Neuron (in vitro differentiated cells): ENCODE data around the gene SLC25A29.

Source experiments
- H2AFZ ChIP-seq: one replicate; pipeline ENCODE4 v1.6.1; 2013; ENCODE audit warnings: low read depth, mild to moderate bottlenecking, inconsistent platforms, low read length, moderate library complexity
- H3K27me3 ChIP-seq: one replicate; pipeline ENCODE4 v1.6.1; 2013; ENCODE audit warnings: low read length; ENCODE audit not compliant: insufficient read depth
- H3K36me3 ChIP-seq: one replicate; pipeline ENCODE4 v1.6.1; 2013; ENCODE audit warnings: low read length; ENCODE audit not compliant: insufficient read depth
- H3K4me1 ChIP-seq: one replicate; pipeline ENCODE4 v1.6.1; 2013; ENCODE audit warnings: low read length; ENCODE audit not compliant: insufficient read depth
- H3K4me3 ChIP-seq: 2 replicates; pipeline ENCODE4 v1.5.1; 2013; ENCODE audit warnings: mild to moderate bottlenecking, low read length, moderate library complexity
- H3K9me3 ChIP-seq: one replicate; pipeline ENCODE4 v1.6.1; 2013; ENCODE audit warnings: low read length

Gene SLC25A29

GRCh38 chr14:100327128-100327527 is 20.9 kb upstream of the SLC25A29 start:
- Histone ChIP-seq H2AFZ (no peak overlapping the region), H3K27me3 (peaks cover 26% of the 10 kb centered on the region), H3K4me3 (no peak overlapping the region), H3K4me1 (no peaks in the 10 kb centered on the region), H3K9me3 (no peaks in the 10 kb centered on the region), H3K36me3 (no peaks in the 10 kb centered on the region)

- Histone ChIP-seq H3K27me3 (peaks cover 28% of the 10 kb centered on the region), H2AFZ (no peak overlapping the region), H3K36me3 (no peaks in the 10 kb centered on the region), H3K9me3 (no peaks in the 10 kb centered on the region), H3K4me3 (no peak overlapping the region), H3K4me1 (no peaks in the 10 kb centered on the region)
Measured at GRCh38 chr14:100325958-100326357, 19.7 kb upstream of the SLC25A29 start.

GRCh38 chr14:100325231-100325632 is 19.0 kb upstream of the SLC25A29 start:
- Histone ChIP-seq H3K36me3 (no peaks in the 10 kb centered on the region), H2AFZ (no peak overlapping the region), H3K9me3 (no peaks in the 10 kb centered on the region), H3K27me3 (peaks cover 28% of the 10 kb centered on the region), H3K4me3 (no peak overlapping the region), H3K4me1 (no peaks in the 10 kb centered on the region)

GRCh38 chr14:100323942-100324307 is 17.7 kb upstream of the SLC25A29 start:
- Histone ChIP-seq H3K4me3 (no peak overlapping the region), H3K27me3 (peaks cover 28% of the 10 kb centered on the region), H3K36me3 (no peaks in the 10 kb centered on the region), H3K9me3 (no peaks in the 10 kb centered on the region), H2AFZ (no peak overlapping the region), H3K4me1 (no peaks in the 10 kb centered on the region)

GRCh38 chr14:100323121-100323941 is 17.1 kb upstream of the SLC25A29 start, which contains the start of gene SLC25A47:
Gene SLC25A47 (plus strand): TSS chr14:100323339. CDS start chr14:100323415, 76 bp downstream.
- H3K27me3 ChIP-seq, result peaks cover 28% of the 10 kb centered on the region
- H2AFZ ChIP-seq, result no peak within 1 kb of the TSS
- H3K4me1 ChIP-seq, result no peaks in the 10 kb centered on the region
- no peak within 1 kb of the TSS for H3K4me3 ChIP-seq
- H3K9me3 ChIP-seq, result no peaks in the 10 kb centered on the region
- no peaks in the 10 kb centered on the region for H3K36me3 ChIP-seq

GRCh38 chr14:100322138-100322957 is 16.1 kb upstream of the SLC25A29 start:
- no peak overlapping the region for H3K4me3 ChIP-seq
- peaks cover 28% of the 10 kb centered on the region for H3K27me3 ChIP-seq
- no peaks in the 10 kb centered on the region for H3K9me3 ChIP-seq
- H3K4me1 ChIP-seq, result no peaks in the 10 kb centered on the region
- H2AFZ ChIP-seq, result no peak overlapping the region
- H3K36me3 ChIP-seq, result no peaks in the 10 kb centered on the region

- H3K4me3 ChIP-seq, result no peak overlapping the region
- no peak overlapping the region for H2AFZ ChIP-seq
- peaks cover 28% of the 10 kb centered on the region for H3K27me3 ChIP-seq
- H3K36me3 ChIP-seq, result no peaks in the 10 kb centered on the region
- no peaks in the 10 kb centered on the region for H3K9me3 ChIP-seq
- no peaks in the 10 kb centered on the region for H3K4me1 ChIP-seq
Measured at GRCh38 chr14:100321473-100322137, 15.4 kb upstream of the SLC25A29 start.

- H3K9me3 ChIP-seq, result no peaks in the 10 kb centered on the region
- H3K4me1 ChIP-seq, result no peaks in the 10 kb centered on the region
- H3K27me3 ChIP-seq, result peaks cover 23% of the 10 kb centered on the region
- H3K36me3 ChIP-seq, result no peaks in the 10 kb centered on the region
- no peak overlapping the region for H2AFZ ChIP-seq
- no peak overlapping the region for H3K4me3 ChIP-seq
Measured at GRCh38 chr14:100320157-100320856, 14.1 kb upstream of the SLC25A29 start.

- Histone ChIP-seq H3K36me3 (no peaks in the 10 kb centered on the region), H3K4me3 (no peak overlapping the region), H3K27me3 (peaks cover 11% of the 10 kb centered on the region), H3K9me3 (no peaks in the 10 kb centered on the region), H2AFZ (no peak overlapping the region), H3K4me1 (no peaks in the 10 kb centered on the region)
Measured at GRCh38 chr14:100317912-100318808, 11.9 kb upstream of the SLC25A29 start.

- peaks cover 5% of the 10 kb centered on the region for H3K4me1 ChIP-seq
- H3K36me3 ChIP-seq, result no peaks in the 10 kb centered on the region
- H3K9me3 ChIP-seq, result no peaks in the 10 kb centered on the region
- no peak overlapping the region for H3K4me3 ChIP-seq
- H3K27me3 ChIP-seq, result peaks cover 5% of the 10 kb centered on the region
- H2AFZ ChIP-seq, result no peak overlapping the region
Measured at GRCh38 chr14:100317389-100317788, 11.1 kb upstream of the SLC25A29 start.

- Histone ChIP-seq H3K36me3 (no peaks in the 10 kb centered on the region), H3K4me3 (no peak overlapping the region), H3K4me1 (peaks cover 8% of the 10 kb centered on the region), H2AFZ (no peak overlapping the region), H3K9me3 (no peaks in the 10 kb centered on the region), H3K27me3 (no peaks in the 10 kb centered on the region)
Measured at GRCh38 chr14:100314724-100315123, 8.5 kb upstream of the SLC25A29 start.
